GM18858 (cell line): ENCODE results near the gene AK9.
"Not testable (repeated sequence)": the region's sequence is repeated elsewhere in the genome, so short reads cannot be mapped to it uniquely, and the experiment has no call there.

ENCODE experiments used
- ATAC-seq: cut with Tn5 transposase; IDR thresholded peaks from one replicate; pipeline ENCODE4 v1.9.1; 2021; ENCODE audit not compliant: unreplicated experiment

AK9 gene

DNA sequence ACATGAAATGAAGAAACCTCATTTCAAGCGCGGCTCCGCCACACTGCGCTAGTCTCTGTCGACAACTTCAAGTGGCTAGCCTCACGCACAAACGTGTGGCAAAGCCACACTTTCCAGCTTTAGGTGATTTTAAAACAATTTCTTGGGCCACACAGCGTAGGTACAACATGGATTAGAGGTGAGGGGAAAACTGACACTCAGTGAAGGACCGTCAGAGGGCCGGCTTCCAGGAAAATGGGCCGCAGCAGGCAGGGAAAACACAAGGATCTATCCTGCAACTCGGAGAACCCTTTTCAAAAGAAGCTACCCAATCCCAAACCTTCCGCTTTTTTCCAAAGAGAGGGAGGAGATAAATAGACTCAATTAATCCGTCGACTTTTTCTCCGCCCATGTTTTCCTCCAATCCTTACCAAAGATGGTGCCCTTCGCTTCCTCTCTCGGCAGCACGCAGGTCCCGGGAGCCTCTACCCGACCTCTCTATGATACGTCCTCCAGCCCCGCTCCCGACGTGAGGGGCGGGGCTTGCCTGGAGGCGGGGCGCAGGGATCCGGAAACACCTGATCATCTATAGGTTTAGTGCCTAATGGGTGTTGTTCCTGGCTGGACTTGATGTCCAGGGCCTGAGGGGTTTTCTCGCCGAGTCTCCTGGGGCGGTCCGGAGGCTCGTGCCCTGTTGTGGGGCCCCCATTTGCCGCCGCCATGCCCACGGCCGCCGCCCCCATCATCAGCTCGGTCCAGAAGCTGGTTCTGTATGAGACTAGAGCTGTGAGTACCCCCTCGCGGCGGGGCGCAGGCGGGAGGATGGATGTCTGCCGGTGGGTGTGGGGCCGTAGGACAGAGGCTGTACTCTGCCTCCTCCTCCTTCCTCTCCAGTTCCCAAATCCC, at the start of gene AK9, which contains the start of gene FIG4:
TSS of gene AK9 (minus strand) at position 466 of the 885 bp plus-strand sequence. CDS start 15,457 bp downstream, outside the sequence.
TSS of gene FIG4 (plus strand) at position 560 of the 885 bp plus-strand sequence. CDS start at position 700, 140 bp downstream.
- ATAC-seq: peak; percentile 86

- ATAC-seq: no peak
Observed at GRCh38 chr6:109740787-109741186, 49.8 kb upstream of the AK9 start.

DNA sequence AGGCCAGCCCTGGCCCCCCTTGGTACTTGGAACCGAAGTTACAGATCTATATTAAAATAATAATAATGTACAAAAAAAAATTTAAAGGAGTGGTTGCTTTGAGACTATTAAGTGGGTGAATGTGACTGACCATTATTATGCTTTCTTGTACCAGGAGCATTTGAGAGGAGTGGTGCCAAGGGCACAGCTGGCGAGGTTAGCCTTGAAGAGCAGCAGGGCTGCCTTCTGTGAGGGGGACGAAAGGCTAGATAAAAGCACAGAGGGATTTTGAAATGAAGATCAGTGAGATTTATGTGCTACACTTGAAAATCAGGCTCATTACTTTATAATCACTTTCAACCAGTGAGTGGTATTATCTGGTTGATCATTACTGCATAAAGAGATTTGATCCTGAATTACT, 48.7 kb upstream of the AK9 start:
- no peak for ATAC-seq

- no peak for ATAC-seq
Observed at GRCh38 chr6:109738667-109739066, 47.7 kb upstream of the AK9 start.

DNA sequence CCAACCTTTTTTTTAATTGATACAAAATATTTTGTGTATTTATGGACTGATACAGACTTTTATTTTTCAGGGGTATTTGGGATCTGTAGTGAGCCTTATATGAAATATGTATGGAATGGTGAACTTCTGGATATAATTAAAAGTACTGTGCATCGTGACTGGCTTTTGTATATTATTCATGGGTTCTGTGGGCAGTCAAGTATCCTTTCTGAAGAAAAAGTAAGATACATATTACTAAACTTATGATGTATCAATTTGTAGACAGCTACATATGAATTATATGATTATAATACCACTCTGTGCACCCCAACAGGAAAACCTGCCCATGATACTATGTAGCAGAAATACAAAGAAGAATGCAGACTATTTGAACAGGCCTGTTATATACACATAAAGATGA, 47.3 kb upstream of the AK9 start:
- ATAC-seq: no peak

- no peak for ATAC-seq
Observed at GRCh38 chr6:109736273-109737025, 45.4 kb upstream of the AK9 start.

DNA sequence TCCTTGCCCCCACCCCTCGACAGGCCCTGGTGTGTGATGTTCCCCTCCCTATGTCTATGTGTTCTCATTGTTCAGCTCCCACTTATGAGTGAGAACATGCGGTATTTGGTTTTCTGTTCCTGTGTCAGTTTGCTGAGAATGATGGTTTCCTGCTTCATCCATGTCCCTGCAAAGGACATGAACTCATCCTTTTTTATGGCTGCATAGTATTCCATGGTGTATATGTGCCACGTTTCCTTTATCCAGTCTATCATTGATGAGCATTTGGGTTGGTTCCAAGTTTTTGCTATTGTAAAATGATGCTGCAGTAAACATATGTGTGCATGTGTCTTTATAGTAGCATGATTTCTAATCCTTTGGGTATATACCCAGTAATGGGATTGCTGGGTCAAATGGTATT, 34.2 kb upstream of the AK9 start:
- not testable (repeated sequence) for ATAC-seq

DNA sequence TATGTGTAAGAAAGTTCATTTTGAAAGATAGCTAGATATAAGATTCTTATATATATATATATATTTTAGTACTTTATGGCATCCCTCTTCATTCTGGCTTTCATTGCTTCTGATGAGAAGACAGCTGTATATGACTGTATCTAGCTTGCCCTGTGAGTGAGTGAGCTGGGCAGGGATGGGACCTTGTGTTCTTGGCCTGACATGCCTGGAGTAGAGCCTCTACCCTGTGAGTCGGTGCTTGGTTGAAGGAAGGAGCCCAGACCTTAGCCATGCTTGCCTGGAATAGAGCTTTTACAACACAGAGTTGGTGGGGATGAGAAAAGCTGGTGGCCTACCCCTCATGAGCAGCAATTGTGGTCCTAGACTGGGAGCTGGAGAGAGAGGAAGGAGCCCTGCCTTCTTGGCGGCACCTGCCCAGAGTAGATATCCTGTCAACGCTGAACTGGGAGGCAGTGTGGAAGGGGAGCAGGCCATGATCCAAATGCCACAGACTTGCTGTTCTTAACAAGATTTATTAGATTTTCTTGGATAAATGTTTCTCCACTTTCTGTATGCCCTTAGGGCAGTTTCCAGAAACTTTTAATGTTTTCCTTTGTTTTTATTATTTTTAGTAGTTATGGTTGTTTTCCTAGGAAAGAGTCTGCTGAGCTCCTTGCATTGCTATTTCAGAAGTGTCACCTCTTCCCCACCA, 31.7 kb upstream of the AK9 start:
- no peak for ATAC-seq

DNA sequence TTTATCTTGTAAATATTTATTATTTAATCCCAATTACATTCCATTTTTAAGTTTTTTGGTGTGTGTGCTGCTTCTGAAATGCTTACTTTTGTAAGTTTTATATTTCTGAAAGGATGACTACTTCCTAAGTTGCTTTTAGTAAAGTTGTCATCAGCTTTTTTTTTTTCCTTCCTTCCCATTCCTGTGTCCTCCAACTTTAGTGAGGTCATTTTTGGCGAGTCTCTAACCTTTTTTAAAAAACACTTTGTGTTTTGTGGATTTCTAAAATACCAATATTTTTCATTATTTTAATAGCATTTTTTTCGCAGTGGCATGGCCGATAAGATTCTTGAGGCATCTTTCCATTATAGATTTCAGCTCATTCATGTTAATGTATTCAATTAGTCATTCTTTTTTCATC, 31.0 kb upstream of the AK9 start:
- no peak for ATAC-seq

GRCh38 chr6:109720311-109720710, 29.3 kb upstream of the AK9 start:
- no peak for ATAC-seq

DNA sequence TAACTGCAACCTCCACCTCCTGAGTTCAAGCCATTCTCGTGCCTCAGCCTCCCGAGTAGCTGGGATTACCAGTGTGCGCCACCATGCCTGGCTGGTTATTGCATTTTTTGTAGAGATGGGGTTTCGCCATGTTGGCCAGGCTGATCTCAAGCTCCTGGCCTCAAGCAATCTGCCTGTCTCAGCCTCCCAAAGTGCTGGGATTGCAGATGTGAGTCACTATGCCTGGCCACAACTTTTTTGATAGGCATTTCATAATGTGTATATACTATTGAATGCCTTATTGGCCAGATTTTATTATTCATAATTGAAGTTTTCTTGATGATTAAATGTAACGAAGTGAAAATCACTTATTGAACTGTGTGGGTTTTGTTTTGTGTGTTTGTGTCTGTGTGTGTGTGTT, 28.0 kb upstream of the AK9 start:
- ATAC-seq: no peak

DNA sequence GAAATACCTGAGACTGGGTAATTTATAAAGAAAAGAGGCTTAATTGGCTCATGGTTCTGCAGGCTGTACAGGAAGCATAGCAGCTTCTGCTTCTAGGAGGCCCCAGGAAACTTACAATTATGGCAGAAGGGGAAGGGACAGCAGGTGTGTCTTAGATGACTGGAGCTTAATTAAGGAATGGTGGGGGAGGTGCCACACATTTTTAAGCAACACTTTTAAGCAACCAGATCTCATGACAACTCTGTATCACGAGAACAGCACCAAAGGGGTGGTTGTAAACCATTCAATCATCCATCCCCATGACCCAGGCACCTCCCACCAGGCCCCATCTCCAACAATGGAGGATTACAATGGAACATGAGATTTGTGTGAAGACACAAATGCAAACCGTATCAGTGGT, 27.0 kb upstream of the AK9 start:
- ATAC-seq: no peak

- no peak for ATAC-seq
Observed at GRCh38 chr6:109715616-109716015, 24.6 kb upstream of the AK9 start.

- no peak for ATAC-seq
Observed at GRCh38 chr6:109714611-109715010, 23.6 kb upstream of the AK9 start.

DNA sequence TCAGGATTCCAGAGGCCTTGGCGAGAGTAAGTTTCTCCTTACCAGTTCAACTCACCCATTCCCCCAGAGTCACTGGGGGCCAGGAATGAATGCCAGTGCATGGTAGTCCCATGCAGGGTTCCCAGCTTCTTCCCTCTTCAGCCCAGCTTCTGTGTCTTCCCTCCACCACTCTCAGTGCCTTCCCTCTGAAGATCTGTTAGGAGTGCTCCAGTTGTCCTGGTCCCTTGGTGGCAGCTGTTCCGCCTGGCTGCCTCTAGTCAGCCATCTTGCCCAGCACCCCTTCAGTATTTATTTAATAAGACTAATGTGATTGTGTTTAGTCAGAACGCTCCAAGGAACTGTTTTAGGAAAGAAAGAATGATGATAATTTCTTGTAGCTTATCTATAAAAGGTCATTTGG, 23.2 kb upstream of the AK9 start:
- no peak for ATAC-seq

DNA sequence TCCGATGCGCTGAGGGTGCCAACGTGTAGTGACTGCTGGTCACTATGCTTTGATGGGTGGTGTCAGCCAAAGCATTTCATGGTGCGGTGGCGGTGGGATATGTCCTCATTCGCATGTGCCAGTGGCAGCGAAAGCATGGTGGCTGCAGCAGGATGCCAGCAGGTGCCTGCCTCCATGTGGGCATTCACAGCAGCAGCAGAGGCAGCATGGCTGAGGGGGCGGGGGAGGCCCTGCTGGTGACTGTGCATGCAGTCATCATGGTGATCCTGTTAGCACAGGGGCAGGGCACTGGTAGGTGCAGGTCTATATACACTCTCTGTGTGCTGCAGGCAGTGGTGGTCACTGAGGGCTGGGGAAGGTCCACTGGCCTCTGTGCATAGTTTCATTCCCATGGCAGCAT, 22.1 kb upstream of the AK9 start:
- no peak for ATAC-seq

GRCh38 chr6:109708099-109708498, 17.1 kb upstream of the AK9 start:
- not testable (repeated sequence) for ATAC-seq

GRCh38 chr6:109706513-109706912, 15.5 kb upstream of the AK9 start:
- ATAC-seq: no peak

- peak; percentile 85 for ATAC-seq
Observed at GRCh38 chr6:109705258-109705657, 14.3 kb upstream of the AK9 start.

DNA sequence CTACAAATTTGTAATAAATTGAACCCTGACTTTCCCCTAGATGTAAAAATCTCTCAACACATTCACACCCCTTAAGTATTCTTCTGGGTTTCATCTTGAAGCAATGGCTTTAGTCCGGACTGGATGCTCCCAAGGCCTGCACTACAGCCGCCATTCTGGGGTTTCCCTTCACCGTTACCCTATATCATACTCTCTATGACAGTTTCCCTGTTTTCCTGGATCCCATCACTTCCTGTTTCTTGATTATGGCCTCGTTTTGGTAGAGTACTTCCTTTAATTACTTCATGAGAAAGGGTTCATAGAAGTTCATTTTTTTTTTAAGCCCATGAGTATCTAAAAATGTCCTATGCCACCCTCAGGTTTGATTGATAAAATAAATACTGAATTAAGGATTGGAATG, 11.8 kb upstream of the AK9 start:
- no peak for ATAC-seq

DNA sequence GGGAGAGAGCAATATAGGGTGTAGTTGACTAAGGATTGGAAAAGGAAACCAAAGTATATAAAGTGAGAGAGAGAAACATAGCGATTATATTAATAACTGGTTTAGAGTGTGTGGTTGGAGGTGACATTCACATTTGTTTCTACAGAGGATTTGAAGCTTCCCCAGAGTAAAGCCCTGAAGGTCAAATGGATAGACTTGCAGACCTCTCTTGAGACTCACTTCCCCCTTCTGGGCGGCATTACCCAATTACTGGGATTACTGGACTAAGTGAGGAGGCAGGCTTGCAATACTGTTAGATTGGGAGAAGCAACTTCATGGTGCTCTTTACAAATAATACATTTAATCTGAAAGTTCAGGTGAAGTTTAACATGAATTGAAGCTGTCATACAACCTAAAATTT, 10.8 kb upstream of the AK9 start:
- ATAC-seq: no peak
